NCI-H2107 treated with DMSO at 0.1 percent for 48 hours (cell line): ENCODE results near the gene DLX5.

ENCODE experiments used
- DNase-seq: peaks from one replicate; lab custom pipeline; 2025; ENCODE audit not compliant: unreplicated experiment; lab: John Stamatoyannopoulos, UW

The DLX5 gene

DNA sequence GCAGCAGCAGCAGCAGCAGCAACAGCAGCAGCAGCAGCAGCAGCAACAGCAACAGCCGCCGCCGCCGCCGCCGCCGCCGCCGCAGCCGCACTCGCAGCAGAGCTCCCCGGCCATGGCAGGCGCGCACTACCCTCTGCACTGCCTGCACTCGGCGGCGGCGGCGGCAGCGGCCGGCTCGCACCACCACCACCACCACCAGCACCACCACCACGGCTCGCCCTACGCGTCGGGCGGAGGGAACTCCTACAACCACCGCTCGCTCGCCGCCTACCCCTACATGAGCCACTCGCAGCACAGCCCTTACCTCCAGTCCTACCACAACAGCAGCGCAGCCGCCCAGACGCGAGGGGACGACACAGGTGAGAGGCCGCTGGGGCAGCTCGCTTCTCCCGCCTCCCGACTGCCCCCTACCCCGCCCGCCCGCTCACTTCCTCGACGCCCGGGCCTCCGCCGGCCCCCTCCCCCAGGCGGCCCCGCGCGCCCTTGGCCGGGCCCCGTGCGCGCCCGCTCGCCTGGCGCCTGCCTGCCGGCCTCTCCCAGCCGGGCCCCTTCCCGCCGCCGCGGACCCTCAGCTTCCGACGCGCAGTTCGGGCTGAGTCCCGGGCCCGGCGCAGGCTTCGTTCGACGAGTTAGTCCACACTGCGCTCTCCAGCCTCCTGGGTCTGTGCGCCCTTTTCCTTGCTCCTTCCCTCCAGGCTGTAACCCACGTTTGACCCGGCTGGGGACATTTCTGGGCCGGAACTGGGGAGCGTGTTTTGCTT, 18.4 kb downstream of the DLX5 start:
- DNase-seq: peak; percentile 76

DNA sequence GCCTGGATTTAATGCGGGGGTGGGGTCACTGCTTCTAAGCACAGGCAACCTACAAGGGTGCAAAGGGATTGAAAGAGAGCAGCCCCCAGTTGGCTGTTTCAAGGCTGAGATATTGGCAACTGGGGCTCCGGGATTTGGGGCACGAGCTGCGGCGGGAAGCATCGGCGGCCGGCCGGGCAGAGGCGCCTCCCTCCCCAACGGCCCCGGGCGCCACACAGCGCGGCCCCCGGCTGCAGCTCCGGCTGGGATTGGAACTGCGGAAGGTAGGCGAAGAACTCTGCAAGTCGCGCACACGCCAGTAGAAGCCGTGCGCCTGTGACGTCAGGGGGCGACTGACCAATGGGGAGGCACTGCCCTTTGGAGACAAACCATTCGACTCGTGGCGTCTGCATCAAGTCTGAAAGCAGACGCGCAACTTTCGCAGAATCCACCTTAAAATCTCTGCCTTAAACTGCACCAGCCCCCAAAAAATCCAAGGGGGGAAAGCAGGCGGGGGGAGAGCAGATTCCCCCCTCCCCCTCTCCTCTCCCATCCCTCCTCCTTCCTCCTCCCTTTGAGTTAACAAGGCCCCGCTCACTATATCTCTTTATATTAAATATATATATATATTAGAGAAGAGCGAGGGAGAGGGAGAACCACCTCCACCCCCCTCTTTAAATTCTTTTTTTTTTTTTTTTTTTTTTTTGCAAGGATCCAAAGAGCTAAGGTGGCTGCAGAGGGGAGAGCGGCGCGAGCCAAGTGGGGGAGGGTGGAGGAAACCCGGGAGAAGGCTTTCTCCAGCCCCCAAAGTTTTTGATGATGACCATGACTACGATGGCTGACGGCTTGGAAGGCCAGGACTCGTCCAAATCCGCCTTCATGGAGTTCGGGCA, 19.2 kb downstream of the DLX5 start, which contains the start of gene DLX6:
Gene DLX6 (plus strand): TSS at position 371 of the 872 bp plus-strand sequence. CDS start 425 bp downstream, at position 796.
- peak; percentile 92 for DNase-seq

DNA sequence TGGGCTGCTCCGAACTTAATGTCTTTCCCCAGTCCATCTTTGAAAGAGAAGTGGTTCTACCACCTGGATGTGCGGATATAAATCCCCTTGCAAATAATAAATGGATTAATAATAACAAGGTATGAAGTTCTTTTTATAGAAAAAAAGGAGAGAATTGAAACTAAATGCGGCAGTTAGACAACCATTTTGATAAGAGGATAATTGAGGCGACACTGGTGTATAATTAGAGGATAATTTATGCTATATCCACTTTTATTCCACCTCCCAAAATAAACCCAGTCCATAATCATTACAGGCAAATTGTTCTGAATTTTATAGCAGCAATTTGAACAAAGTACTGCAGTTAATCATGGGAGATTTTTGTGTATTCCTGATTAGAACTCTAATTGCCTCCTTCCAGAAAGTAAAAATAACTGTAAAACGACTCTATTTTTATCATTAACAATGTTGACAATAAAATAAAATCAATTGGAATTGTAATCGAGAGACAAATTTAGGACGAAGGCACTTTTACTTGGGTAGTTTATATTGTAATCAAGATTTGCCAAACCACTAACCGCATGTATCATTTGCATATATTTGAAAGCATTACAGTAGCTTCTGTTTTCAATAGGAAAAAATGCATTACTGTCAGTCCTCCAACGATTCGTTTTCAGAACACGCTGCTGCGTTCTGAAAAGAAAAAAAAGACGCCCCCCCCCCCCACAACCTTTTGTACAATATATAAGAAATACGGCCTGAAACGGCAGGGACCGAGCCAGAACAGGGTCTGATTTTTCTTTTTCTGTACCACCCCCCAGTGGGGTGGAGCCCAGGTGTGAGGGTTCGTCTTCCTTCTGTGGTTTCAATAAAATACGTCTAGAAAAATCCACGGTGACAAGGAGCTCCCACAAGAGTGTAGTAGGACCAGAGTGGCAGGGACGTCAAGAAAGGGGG, 20.1 kb downstream of the DLX5 start:
- DNase-seq: peak; percentile 79

DNA sequence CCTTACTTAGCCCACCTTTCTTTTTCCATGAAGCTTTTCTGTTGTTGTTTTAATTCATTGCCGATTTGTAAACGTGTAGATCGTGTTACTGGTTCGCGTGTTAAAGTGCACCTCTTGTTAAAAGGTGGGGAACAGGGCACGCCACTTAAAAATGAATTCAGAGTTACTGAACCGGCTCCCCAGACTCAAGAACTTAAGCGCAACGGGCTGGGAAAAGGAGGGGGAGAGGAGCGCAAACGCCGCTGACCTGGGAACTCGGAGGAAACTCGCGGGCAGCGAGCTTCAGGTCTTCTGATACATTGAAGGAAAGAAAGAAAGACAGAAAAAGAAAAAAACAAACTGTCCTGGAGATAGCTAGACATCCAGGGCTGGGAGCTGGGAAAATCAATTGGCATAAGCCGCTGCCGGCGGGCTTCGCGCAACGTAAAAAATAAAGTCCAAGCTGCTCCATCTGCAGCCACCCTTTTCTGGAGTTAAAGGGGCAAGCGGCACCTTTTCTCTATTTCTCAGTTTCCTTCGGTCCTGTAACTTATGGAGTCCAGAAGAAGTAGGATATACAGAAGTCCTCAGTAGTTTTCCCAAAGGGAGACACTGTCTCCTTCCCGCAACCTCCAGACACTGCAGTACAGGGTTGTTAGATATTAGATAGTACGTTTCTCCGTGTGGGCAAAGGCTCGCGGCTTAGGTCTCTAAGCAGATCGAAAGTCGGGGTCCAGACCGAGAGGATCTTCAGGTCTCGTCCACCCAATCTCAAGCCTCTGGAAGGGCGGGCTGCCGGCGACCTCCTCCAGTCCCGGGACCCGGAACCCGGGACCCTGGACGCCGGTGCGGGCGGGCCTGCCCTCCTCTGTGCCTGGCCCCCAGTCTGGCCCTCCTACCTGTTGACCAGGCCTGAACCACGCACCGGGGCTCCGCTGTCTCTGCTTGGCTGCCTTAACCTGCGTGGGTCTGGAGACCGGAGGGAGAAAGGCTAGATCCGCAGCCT, 21.1 kb downstream of the DLX5 start:
- peak; percentile 85 for DNase-seq

DNA sequence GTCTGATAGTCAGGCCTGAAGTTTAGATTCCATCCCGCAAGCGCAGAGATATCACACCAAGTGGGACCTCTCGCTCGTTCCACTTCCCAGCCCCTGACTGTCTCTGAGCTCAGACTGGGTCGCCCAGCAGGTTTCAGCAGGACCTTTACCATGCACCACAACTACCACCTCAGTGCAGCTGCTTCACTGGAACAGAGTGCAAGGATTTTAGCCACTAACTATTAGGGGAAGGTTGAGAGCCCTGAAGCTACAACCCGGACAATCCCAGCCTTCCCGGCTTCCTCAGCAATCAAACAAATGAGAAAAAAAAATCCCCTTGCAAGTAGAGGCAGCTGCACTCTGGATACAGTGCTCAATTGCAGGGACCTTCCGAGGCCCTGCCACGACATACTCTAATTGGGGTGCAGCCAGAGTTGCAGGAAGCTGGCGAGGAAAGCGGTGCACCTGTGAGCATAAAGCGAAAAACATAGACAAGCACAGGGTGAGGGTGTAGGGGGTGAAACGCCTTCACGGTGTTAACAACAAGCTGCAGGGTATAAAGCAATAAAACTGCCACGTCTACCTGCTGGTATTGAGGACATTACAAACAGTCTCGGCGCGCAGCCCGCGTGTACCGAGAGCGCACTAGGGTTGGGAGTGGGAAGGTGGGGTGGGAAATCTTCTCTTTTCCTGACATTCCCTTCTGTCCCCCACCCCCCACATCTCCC, 21.9 kb downstream of the DLX5 start:
- peak; percentile 74 for DNase-seq

DNA sequence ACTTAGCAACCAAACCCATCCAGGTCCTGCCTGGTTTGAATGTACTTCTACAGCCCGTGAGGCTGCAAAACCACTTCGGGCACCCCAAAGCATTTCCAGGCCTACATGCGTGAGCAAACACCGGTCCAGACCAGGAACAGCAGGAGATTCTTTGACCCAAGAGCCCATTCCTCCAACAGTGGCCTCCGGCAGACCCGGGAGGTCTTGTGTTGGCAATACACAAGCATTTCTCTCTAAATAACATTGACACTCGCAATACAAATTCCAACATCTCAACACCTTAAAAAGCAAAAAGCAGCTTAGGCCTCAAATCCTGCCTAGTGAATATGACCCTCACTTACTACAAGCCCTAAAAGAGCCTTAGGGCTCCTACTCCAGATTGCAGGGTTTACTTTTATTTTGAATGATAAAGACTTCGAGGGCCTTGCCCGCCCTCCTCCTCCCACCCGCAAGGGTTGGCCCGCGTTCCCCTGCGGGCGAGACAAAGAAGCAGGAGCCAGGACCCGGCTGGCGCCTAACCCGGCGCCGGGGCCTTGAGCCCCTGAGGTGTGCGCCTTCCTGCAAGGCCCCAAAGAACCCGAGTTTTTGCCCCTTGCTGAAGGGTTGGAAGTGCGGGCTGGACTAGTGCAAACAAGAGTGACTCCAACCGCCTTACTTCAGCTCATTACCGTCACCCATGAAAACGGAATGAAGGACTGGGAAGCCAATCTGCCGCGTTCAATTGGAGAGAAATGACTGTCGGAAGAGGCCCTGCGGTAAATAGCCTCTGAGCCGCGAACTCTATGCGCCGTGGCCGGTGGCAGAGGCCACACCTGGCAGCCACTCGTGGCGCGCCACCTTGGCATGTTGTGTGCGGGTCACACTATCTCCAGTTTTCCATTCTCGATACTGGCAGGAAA, 22.7 kb downstream of the DLX5 start:
- DNase-seq: no peak

DNA sequence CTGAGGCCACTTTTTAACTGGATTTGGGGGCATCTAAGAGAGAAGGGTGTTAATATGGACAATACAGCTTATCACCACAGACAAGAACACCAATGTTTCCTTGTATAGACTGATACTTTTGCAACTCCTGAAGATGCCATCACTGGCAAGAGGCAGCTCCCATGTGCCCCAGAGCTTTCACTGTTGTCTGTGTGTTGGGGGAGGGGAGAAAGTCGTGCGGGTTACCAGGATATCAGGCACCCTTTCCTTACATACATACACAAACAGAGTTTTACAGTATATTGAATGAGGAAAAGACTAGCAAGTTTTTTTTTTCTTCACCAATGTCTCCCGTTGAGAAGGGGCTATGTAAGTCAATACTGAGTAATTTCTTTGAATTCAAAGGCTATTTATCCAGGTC, 23.4 kb downstream of the DLX5 start:
- DNase-seq: no peak

DNA sequence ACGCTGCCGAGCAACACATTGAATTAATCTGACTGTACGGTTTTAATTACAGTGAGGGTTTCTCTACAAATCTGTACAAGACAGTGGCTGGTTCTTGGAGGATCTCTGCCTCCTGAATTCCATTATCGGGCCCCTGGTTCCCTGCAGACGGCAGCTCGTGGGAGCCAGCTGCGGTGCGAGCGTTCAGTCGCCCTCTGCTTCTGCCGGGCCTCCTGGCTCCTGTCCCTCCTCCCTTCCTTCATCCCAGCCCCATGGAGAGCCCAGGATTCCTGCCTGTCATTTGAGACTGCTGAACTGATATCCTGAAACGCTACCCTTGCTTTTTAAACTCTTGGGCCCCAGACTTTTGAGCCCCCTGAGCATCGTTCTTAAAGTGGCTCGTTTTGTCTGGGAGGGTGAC, 25.9 kb downstream of the DLX5 start:
- DNase-seq: no peak

DNA sequence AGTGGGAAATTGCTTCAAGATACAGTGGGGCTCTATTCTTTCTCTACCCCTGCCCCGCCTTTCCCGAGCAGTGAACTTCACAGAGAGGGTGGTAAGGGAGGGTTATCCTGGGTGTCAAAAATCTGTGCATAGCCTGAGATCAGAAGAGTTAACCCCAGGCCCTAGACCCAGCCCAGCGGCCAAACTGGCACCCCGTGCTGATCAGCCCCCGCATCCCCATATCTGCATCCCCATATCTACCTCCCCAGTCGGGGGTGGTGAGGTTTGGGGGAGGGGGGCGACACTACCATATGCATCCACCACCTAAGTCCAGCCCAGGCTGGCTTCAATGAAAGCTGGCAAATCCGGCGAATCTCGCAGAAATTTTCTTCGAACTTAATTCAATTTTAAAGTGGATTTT, 26.3 kb downstream of the DLX5 start:
- no peak for DNase-seq

DNA sequence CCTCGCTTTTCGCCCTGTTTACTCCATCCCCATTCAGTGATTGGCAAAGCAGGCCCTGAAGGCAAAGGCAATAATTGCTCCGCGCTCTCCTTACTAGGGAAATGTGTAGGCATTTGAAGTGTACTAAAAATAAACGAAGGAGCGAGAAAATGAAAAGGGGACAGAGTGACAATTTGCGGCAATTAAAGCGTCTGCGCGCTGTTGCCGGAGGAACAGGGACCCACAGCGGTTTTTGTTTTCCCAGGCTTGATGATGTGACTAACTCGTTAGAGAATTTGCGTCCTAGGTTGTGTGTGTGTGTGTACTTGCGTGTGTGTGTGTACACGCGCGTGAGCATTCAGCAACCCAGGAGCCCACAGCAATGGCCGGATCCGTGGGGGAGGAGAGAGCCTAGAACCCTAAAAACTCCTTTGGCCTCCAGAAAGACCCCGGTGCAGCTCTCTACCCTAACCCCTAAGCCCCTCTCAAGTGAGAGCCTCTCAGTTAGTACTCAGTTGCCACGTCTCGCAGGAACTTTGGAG, 27.1 kb downstream of the DLX5 start:
- no peak for DNase-seq

DNA sequence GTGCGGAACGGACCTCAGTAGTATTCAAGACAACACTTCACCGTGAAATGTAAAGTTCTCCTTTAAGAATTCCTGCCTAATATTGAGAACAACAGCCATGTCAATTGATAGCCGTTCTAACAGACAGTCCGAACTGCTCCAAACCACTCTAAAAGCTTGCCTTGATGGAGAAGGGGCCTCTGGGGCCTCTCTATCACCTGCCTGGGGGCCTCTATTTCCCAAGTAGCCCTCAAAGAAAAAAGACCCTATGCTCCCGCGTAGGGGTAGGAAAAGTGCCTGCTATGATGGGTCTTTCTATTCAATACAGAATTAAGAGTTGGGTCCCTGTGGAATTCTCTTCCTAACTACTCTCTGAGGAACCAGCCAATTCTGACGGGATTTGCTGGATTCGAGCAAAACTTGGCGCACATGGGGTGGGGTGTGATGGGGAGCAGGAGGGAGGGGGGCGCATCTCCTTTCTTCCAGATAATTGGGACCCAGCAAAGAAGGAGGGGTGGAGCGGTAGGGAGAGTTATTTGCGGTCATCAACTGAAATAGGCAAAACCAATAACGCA, 27.6 kb downstream of the DLX5 start:
- no peak for DNase-seq

DNA sequence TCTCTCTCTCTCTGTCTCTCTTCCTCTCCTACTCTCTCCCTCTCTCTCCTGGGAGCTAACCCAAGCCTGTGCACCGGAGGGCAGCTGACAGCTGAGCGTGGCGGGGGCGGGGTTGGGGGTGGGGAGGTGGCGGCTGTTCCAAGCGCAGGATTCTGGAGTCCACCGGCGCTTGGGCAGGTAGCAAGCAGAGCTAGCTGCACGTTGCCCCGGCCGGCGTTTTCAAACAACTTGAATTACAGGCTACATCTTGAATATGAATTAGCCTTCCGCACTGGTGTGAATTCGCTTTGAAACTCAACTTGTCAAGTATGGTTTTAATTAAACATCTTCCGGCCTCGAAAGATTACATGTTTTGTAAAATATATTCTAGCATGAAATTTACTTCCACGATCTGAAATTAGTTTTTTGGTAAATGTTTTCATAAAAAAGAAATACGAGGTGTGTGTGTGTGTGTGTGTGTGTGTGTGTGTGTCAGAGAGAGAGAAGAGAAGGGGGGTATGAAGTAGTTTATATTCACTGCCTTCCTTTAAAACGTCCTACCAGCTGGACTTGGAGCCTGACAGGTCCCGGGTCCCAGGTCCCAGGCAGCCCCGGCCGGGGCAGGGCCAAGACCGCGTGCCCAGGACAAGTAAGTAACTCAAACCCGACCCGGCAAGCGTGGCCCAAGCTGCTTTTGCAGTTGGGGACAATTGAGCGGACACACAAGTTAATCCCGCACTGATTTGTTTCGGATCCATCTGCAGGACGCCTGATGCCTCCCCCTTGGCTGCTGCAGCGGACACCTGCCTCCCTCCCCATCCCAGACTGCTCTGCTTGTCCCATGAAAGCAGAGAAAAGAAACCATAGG, 28.3 kb downstream of the DLX5 start:
- DNase-seq: no peak

DNA sequence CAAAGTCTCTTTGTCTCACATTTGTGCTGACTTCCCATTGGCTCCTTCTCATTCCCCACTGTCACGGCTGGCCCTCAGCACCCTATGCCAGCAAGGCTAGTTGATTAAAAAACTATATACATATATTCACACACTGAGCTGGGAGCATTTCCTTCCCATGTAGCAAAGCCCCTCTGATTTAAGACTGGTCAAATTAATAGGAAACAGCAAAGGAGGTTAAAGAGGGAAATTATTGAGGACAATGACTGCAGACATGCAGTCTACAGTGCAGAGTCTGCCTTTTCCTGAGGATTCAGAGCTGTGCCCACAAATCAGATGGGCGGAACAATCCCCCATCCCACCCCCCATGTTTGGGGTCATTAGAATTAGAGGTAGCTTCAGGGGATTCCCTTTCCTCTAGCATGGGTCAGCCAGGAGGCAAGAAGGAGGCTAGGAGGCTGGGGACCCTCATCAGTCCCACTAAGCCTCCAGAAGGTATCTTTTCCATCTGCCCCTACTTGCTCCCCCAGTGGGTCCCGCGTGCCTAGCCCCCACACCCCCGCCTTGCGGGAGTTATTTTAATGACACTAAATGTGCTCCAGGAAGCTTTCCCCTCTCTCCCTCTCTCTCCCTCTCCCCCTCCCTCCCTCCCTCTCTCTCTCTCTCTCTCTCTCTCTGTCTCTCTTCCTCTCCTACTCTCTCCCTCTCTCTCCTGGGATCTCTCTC, 29.1 kb downstream of the DLX5 start:
- DNase-seq: no peak

DNA sequence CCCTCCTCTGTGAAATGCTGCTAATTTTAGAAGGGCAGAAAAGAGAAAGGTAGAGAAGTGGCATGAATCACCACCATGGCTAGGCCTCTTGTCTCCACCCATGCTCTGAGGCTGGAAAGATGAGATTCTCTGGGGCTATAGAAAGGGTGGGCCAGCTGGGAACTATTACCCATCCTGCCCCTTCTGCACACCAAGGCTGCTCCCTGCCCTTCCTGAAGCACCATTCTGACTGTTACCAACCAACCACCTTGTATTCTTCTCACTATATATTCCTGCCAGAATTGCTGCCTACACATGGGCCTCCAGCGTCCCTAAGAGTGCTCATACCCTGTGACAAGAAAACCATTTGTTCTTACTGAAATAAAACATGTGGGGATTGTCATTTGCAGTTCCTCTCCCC, 30.7 kb downstream of the DLX5 start:
- DNase-seq: no peak

DNA sequence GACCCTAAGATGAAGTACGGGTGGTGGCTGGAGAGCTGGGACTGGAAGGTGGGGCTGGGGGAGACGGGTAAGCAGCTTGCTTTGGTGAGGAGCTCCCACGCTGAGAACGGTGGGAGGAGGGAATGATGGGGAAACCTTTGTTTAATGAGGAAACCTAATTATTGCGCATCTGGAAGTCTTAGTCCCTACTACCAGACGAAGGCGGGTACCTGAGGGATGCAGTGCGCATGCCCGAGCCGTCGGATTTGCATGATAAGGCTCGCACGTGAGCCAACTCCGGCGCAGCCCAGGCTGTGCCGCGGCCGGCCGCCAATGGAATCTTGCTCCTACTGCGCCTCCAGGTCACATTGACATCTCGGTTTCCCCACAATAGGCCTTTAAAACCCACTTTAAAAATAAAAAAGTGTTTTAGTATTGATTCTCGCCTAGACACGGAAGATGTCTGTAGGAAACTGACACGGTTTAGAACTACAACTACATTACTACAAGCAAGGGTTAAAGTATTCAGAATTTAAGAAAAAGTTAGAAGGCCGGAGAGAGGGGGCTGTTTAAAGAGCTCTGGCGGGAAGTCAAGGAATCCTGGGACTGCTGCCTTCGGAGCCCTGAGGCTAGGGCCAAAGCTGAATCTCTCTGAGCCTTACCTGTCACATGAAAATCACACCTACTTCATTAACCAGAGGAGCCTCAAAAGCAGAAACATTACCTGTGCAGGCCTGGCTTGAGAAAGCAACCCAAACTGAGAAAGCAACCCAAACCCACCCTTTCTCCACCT, 31.4 kb downstream of the DLX5 start:
- no peak for DNase-seq
